GM19043 (cell line): Measurements from ENCODE around the gene RHD.
"Not testable (repeated sequence)": the region's sequence is repeated elsewhere in the genome, so short reads cannot be mapped to it uniquely, and the experiment has no call there.

Source experiments
- ATAC-seq: cut with Tn5 transposase; IDR thresholded peaks from one replicate; pipeline ENCODE4 v1.9.1; 2021; ENCODE audit warnings: low read depth; ENCODE audit not compliant: unreplicated experiment

RHD gene

GRCh38 chr1:25302330-25302729 lies 30.0 kb downstream of the RHD start:
- ATAC-seq = not testable (repeated sequence)

DNA sequence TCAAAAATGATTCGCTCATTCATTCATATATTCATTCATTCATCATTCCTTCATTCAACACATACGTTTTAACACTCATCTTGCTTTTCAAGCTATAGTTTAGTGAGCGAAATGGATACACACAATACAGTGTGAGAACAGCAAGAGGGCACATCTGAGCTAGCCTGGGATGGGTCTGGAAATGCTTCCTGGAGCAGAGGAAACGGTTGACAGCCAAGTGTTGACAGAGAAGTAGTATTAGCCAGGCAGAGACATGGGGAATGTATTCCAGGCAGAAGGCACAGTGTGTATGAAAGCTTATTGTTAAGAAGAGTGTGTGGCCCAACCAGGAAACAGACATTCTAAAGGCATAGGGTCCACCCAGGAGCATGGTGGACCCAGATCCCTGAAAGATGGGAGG lies 32.6 kb downstream of the RHD start:
- not testable (repeated sequence) for ATAC-seq

- ATAC-seq = not testable (repeated sequence)
These were observed 35.9 kb downstream of the RHD start for GRCh38 chr1:25308168-25308567.

- not testable (repeated sequence) for ATAC-seq
These were observed 36.8 kb downstream of the RHD start for GRCh38 chr1:25309085-25309484.

DNA sequence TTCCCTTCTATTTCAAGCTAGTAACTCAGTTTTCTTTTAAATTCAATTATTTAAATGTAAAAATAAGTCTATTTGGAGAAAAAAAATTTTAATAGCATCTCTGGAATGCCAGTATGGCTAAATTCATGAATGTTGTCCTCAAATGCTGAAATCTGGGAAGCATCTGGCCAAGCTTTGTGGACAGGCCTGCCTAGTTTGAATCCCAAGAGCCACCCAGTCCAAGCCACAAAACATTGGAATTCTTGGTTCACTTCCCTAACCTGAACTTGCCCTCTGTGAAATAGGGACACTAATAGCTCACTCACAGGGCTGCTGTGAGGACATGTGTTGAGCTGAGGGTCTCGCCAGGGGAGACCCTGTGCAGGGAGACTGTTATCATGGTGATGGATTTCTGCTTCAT lies 37.2 kb downstream of the RHD start:
- ATAC-seq = not testable (repeated sequence)

GRCh38 chr1:25312806-25313470 lies 40.6 kb downstream of the RHD start:
- not testable (repeated sequence) for ATAC-seq

DNA sequence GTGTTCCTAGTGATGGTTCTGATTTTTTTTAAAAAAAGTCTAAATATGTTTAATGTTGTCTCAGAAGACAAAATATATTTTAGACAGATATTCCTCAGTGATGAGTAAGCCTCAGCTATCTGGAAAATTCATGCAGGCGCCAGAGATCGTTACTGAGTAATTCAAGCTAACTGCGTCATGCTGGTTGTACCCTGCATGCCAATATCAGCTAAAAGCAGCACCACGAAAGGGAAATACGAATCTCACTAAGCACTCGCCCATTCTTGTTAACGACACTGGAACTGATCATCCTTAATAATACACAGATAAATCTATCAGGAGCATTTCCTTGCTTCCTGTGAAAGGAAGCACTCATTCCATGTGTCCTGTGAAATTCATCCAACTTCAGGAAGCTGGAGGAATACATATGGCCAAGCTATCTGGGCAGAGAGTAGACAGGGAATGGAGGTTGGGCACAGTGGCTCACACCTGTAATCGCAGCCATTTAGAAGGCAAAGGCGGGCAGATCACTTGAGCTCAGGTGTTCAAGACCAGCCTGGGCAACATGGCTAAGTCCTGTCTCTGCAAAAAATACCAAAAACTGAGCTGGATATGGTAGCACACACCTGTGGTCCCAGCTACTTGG lies 48.1 kb downstream of the RHD start:
- not testable (repeated sequence) for ATAC-seq

GRCh38 chr1:25322127-25322526 lies 49.8 kb downstream of the RHD start:
- ATAC-seq = not testable (repeated sequence)

DNA sequence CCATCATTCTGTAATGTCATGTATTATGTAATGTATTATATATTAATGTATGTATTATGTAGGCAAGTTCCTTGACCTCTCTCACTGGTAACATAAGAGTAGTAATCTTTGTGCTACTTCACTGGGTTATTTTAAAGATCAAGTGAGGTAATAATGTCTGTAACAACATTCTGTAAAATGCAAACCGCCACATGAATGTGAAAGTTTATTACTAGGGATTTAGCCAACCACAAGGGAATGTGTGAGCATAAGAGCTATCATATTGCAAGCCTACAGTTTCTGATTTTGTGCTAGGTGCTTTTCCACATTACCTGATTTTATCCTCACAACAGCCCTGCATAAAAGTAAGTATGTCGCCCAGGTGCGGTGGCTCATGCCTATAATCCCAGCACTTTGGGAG lies 52.1 kb downstream of the RHD start:
- not testable (repeated sequence) for ATAC-seq

DNA sequence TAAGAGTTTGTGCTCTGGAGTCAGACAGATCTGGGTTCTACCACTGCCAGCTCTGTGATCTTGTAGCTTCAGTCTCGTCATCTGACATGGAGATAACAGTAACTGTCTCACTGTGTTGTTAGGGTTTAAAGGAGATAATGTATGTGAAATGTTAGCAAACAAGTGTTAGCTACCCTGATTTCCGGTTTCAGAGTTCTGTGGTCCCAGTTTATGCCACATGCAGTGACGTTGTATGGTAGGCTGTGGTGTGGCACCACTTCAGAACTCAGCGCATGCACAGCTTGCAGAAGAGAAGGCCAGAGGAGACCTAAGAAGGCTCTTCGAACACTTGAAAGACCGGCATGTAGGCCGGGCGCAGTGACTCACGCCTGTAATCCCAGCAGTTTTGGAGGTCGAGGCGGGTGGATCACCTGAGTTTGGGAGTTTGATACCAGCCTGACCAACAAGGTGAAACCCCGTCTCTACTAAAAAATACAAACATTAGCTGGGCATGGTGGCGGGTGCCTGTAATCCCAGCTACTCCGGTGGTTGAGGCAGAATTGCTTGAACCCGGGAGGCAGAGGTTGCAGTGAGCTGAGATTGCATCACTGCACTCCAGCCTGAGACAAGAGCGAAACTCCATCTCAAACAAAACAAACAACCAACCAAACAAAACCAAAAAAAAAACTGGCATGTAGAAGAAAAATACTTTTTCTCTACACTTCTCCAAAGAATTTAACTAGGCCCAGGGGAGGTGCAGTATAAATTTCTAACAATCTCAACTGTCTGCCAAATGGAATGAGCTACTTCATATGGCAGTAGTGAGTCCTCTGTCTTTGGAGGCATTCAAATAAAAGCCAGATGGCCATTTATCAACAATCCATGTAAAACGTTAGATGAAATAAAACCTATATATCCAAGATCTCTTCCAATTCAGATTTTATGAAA lies 55.8 kb downstream of the RHD start:
- not testable (repeated sequence) for ATAC-seq

- not testable (repeated sequence) for ATAC-seq
These were observed 56.5 kb downstream of the RHD start for GRCh38 chr1:25328791-25329185.

DNA sequence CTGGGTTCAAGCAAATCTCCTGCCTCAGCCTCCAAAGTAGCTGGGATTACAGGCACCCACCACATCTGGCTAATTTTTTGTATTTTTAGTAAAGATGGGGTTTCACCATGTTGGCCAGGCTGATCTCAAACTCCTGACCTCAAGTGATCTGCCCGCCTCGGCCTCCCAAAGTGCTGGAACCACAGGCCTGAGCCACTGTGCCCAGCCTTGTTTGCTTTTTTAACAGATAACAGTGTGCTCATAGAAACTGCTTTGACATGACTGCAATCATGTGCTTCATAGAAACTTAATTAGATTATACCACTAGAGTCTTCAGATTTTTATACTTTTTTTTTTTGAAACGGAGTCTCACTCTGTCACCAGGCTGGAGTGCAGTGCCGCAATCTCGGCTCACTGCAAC lies 57.0 kb downstream of the RHD start:
- ATAC-seq = not testable (repeated sequence)

- not testable (repeated sequence) for ATAC-seq
These were observed 57.6 kb downstream of the RHD start for GRCh38 chr1:25329950-25330349.

- not testable (repeated sequence) for ATAC-seq
These were observed 64.6 kb downstream of the RHD start for GRCh38 chr1:25336922-25337354.

- peak; percentile 28 for ATAC-seq
These were observed 65.3 kb downstream of the RHD start for GRCh38 chr1:25337483-25338187.

DNA sequence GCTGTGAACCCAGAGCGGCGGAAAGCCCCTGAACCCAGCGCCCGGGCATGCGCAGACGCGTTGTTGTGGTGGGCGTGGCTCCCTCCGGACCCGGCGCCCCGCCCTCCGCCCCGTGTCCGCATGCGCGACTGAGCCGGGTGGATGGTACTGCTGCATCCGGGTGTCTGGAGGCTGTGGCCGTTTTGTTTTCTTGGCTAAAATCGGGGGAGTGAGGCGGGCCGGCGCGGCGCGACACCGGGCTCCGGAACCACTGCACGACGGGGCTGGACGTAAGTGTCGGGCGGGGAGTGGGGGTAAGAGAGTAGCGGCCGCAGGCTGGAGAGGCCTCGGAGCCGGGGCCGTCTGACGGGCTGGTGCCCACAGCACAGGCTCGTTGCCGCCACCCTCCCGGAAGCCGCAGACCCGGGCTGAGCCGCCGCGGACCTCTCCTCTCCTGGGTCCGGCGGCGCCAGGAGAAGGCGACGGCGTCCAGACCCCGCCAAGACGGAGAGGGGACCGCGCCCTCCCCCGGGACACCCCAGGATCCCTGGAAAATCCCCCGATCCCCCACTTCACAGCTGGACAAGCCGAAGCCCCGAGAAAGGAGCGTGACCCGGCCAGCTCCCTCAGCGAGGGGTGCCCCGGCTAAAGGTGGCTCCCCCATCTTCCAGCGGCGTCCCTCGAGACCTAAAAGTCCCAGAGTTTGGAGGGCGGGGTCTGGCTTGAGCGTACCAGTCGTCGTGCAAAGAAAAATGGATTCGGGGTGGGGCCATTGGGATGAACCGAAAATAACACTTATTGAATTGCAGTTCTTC lies 66.1 kb downstream of the RHD start, which contains the start of gene TMEM50A:
TSS of gene TMEM50A (plus strand) at position 147 of the 794 bp plus-strand sequence. CDS start 2,153 bp downstream, outside the sequence.
- peak; percentile 50 for ATAC-seq

- no peak for ATAC-seq
These were observed 66.7 kb downstream of the RHD start for GRCh38 chr1:25338986-25339385.

DNA sequence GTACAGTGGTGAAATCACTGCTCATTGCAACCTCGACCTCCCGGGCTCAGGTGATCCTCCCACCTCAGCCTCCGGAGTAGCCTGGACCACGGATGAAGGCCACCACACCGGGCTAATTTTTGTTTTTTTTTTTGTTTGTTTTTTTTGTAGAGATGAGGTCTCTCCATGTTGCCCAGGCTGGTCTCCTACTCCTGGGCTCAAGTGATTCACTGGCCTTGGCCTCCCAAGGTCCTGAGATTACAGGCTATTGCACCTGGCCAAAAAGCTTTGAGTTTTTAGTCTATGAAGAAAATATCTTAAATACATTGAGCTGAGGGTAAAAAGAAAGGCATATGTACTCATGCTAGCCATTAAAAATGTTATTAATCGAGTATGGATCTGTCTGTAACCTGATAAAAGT lies 69.4 kb downstream of the RHD start:
- no peak for ATAC-seq

GRCh38 chr1:25342846-25343245 lies 70.5 kb downstream of the RHD start:
- no peak for ATAC-seq

DNA sequence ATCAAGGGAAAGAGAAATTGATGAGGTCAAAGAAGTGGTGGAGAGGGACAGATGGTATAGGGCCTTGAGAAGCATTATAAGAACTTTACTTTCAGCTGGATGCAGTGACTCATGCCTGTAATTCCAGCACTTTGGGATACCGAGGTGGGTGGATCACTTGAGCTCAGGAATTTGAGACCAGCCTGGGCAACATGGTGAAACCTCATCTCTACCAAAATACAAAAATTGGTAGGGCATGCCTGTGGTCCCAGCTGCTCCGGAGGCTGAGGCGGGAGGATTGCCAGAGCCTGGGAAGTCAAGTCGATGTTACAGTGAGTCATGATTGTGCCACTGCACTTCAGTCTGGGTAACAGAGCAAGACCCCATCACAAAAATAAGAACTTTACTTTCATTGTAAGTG lies 71.6 kb downstream of the RHD start:
- no peak for ATAC-seq
